GM13977 (cell line): ENCODE data around the gene CCDC69.

ENCODE experiments used
- DNase-seq: peaks from one replicate; pipeline ENCODE4 v3.0.0; 2012; ENCODE audit warnings: low spot score
- in situ Hi-C: fragments of 300-500 bp; cut with MboI; formaldehyde crosslinking; loops from one replicate; pipeline ENCODE4 v1.12.0; 2022; ENCODE audit warnings: low sequenced_read_pairs, low pct_unique_long_range_greater_than_20kb, mixed read lengths, inconsistent platforms; ENCODE audit not compliant: unreplicated experiment
- TF ChIP-seq, protein P1 (sequence below): IDR thresholded peaks from 2 replicates; pipeline ENCODE4 v1.5.1; 2012; ENCODE audit warnings: mild to moderate bottlenecking, control low read depth; ENCODE audit not compliant: insufficient read depth; ENCODE audit errors: extremely low read depth, missing control alignments

CCDC69 gene

DNA sequence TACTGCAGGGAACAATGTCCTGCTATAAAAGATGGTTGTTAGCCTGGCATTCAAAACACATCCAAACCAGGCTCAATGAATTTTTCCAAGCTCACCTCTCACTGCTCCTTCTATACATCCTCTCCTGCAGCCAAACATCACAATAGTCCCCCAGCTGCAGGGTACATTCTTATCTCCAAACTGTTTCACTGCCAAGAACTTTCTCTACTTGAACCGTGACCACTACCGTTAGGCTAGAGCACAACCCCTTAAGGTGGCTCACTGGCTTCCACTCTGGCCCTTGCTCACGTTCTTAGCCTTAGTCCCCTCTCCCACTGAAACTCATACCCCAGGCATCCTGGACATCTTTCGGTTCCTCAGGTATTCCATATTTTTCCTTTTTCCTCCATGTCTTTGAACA lies 37.4 kb downstream of the CCDC69 start:
- no peak for DNase-seq
- TF ChIP-seq, protein P1, sequence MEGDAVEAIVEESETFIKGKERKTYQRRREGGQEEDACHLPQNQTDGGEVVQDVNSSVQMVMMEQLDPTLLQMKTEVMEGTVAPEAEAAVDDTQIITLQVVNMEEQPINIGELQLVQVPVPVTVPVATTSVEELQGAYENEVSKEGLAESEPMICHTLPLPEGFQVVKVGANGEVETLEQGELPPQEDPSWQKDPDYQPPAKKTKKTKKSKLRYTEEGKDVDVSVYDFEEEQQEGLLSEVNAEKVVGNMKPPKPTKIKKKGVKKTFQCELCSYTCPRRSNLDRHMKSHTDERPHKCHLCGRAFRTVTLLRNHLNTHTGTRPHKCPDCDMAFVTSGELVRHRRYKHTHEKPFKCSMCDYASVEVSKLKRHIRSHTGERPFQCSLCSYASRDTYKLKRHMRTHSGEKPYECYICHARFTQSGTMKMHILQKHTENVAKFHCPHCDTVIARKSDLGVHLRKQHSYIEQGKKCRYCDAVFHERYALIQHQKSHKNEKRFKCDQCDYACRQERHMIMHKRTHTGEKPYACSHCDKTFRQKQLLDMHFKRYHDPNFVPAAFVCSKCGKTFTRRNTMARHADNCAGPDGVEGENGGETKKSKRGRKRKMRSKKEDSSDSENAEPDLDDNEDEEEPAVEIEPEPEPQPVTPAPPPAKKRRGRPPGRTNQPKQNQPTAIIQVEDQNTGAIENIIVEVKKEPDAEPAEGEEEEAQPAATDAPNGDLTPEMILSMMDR, result no peak
- in situ Hi-C loops, result no loop called here

DNA sequence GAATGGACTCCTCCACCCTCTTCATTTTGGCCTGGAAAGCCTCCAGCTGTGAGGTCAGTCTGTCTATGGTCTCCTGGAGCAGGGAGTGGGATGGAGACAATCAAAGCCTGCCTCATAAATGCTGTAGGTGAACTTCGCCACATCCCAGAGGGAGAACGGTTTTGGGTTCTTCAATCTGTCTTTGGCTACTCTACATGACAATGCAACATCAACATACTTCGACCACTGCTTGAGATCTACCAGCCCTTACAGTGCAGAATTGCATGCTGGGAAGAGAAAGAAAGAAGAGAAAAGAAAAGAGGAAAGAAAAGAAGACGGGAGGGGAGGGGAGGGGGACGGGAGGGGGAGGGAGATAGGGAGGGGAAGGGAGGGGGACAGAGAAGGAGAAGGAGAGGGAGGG lies 37.8 kb downstream of the CCDC69 start:
- TF ChIP-seq, protein P1, result no peak

DNA sequence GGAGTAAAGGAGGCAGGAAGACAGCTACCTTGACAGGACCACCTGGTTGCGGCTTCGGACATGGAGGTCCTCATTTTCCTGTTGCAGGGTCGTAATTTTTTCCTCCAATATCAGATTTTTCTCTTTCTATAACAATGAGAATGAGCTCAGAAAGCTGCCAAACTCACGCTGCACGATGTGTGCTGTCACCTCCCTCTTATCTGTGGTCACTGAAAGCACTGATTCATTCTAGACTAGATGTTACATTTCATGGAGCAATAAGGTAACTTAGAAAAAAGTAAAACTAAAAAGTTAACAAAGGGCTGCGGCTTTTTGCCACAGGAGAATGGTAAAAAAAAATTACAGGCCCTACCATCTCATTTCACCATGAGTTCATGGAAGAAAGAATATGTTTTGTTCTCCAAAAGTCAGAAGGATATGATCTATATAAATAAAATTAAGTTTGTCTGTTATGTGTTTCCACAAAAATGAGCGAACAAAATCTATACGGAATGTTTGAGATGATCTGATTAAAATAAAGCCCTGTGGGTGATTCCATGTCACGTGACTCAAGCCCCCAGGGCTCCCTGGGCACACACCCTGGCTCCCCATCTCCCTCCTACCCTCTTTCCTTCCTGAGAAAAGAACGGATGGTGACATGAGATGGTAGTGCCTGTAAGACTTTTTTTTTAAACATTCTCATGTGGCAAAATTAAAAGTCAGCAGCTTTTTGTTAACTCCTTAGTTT lies 39.4 kb downstream of the CCDC69 start:
- TF ChIP-seq, protein P1, result no peak
- DNase-seq, result no peak
- in situ Hi-C loops, result no loop called here

More for the DNA sequence above, 37.8 kb downstream of the CCDC69 start:
- DNase-seq, result no peak
- in situ Hi-C loops, result no loop called here

DNA sequence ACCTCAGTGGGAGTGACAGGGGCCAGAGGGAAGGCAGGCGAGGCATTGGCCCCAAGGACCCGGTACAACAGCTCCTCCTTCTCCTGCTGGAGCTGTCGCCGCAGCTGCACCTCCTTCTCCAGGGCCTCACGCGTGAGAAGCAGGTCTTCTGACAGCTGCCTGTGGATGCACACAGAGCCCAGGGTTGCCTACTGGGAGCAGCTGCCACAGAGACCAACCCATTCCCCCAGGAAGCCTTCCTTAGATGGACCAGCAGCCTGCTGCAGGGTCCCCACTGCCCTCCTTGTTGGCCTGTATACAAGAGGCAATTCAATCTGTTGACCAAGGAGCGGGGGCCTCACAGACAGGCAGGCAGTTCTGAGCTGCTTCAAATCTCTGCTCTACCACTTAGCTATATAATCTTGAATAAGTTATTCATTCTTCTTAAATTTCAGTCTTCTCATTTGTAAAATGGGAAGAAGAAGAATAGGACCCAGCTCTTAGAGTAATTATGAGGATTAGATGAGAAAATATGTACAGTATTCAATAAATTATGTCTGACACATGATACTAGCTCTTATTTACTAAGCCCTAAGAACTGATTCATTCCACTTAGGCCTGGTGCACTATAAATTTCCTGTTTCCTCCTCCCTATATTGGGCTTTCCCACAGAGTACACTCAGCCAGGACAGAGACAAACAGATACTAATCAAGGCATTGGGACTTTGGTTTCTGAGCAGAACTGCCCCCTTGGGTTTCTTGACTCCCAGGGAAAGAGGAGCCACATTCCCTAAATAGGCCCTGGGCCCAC lies 40.2 kb downstream of the CCDC69 start:
- TF ChIP-seq, protein P1, result no peak
- DNase-seq, result no peak
- in situ Hi-C loops, result no loop called here

DNA sequence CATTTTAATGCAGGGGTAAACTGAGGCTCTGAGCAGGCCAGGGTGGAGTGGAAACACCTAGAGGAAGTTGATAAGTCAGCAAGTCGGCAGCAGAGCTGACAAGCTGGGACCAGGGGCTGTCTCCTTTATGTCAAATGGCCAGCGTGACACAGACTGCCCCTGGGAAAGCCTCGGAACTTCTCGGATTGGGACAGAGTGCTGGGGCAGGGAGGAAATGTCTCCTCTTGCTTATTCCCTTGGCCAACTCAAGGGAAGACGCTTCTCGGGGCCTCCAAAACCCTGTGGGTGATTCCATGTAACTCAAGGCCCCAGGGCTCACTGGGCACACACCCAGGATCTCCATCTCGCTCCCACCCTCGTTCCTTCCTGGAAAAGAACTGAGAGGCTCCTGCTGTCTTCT lies 40.9 kb downstream of the CCDC69 start:
- DNase-seq, result no peak
- in situ Hi-C loops, result no loop called here

DNA sequence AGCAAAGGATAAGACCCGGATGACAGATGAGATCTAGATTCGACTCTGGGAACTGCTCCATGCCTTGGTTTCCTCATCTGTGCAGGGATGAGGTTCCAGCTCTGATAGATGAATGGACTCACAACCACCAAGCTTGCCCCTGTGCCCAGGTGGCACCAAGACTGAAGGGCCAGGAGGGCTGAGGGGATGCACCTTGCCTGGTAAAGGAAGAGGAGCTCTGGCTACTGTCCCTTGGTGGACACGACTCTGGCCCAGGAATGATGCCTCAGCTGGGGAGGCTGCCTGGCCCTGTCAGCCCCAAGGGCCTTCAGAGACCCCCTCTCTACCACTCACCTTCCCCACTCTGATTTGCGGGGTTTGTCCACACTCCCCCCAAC lies 41.4 kb downstream of the CCDC69 start:
- in situ Hi-C loops, result no loop called here
- TF ChIP-seq, protein P1, result no peak
- no peak for DNase-seq

More for the DNA sequence above, 40.9 kb downstream of the CCDC69 start:
- TF ChIP-seq, protein P1, result no peak
